K562 (cell line): ENCODE measurements around the gene DCHS2.

Experiments
- CTCF ChIP-seq, 3 experiments: IDR thresholded peaks in 2 of 3; conservative IDR thresholded peaks in 1 of 3; 2 replicates each; pipeline ENCODE4 v1.5.1; 2011 to 2012; ENCODE audit warnings: low read length in 3 of 3, mild to moderate bottlenecking in 3 of 3, control low read depth in 2 of 3, improper control_type of control experiment in 1 of 3, inconsistent platforms in 1 of 3, low read depth in 1 of 3, mixed read lengths in 1 of 3, moderate library complexity in 1 of 3; ENCODE audit not compliant: insufficient read depth in 2 of 3
- POLR2A ChIP-seq: fragments of 450-650 bp; conservative IDR thresholded peaks from 2 replicates; pipeline ENCODE4 v1.6.1; 2016
- POLR2AphosphoS5 ChIP-seq: IDR thresholded peaks from 2 replicates; pipeline ENCODE4 v1.6.1; 2011; ENCODE audit warnings: mild to moderate bottlenecking, low read depth, low read length, moderate library complexity; ENCODE audit not compliant: control insufficient read depth, insufficient read depth

- no peak for TF ChIP-seq POLR2AphosphoS5
- no peak for TF ChIP-seq POLR2A
- TF ChIP-seq CTCF (IDR thresholded peaks at IDR 0.05 in 2 of 3, conservative IDR thresholded peaks at IDR 0.05 in 1 of 3; ENCODE audit: insufficient read depth in 2 of 3, low read depth in 1 of 3, low read length in 3 of 3), result no peak
These were observed 26.0 kb upstream of the DCHS2 start for GRCh38 chr4:154517591-154517990.
